GM23338 (cell line): ENCODE data around the gene SLC2A6. TPM values are rescaled to one million over a fixed set of nuclear protein-coding genes. Genes with fewer than 3 reads are reported as not detected.

Source experiments
- ATAC-seq: fragments of 200-7000 bp; cut with Tn5 transposase; 3 replicates; pipeline ENCODE4 v1.9.1; 2020
- DNase-seq: peaks from one replicate; pipeline ENCODE4 v3.0.0-alpha.2; 2015; ENCODE audit warnings: low spot score
- H2AFZ ChIP-seq: fragments of 200-600 bp; sonication (generic); 2 replicates; pipeline ENCODE4 v1.8.0; 2016; ENCODE audit warnings: antibody characterized with exemption, mild to moderate bottlenecking, moderate library complexity
- H3F3A ChIP-seq: fragments of 200-600 bp; sonication (generic); replicated peaks from 2 replicates; pipeline ENCODE4 v1.8.0; 2017; ENCODE audit warnings: antibody characterized with exemption, mixed run types, low read depth
- H3K27ac ChIP-seq: fragments of 200-600 bp; sonication (generic); 2 replicates; pipeline ENCODE4 v1.6.1; 2016; ENCODE audit warnings: low read depth
- H3K27me3 ChIP-seq: fragments of 200-600 bp; sonication (generic); 2 replicates; pipeline ENCODE4 v1.8.0; 2016; ENCODE audit warnings: mild to moderate bottlenecking, mixed run types, moderate library complexity; ENCODE audit not compliant: insufficient read depth
- H3K36me3 ChIP-seq: fragments of 200-600 bp; sonication (generic); 2 replicates; pipeline ENCODE4 v1.8.0; 2016; ENCODE audit warnings: mild to moderate bottlenecking; ENCODE audit not compliant: insufficient read depth
- H3K4me1 ChIP-seq: fragments of 200-600 bp; sonication (generic); 2 replicates; pipeline ENCODE4 v1.8.0; 2016; ENCODE audit warnings: mild to moderate bottlenecking, moderate library complexity; ENCODE audit not compliant: insufficient read depth
- H3K4me2 ChIP-seq: fragments of 200-600 bp; sonication (generic); 2 replicates; pipeline ENCODE4 v1.7.1; 2017; ENCODE audit warnings: mixed run types
- H3K4me3 ChIP-seq: fragments of 200-600 bp; sonication (generic); 2 replicates; pipeline ENCODE4 v1.6.1; 2016; ENCODE audit warnings: mixed run types
- H3K79me2 ChIP-seq: fragments of 200-600 bp; sonication (generic); replicated peaks from 2 replicates; pipeline ENCODE4 v1.8.0; 2017; ENCODE audit warnings: mild to moderate bottlenecking; ENCODE audit not compliant: insufficient read depth
- H3K9me2 ChIP-seq: fragments of 200-600 bp; sonication (generic); 2 replicates; pipeline ENCODE4 v1.8.0; 2017; ENCODE audit not compliant: insufficient read depth
- H4K20me1 ChIP-seq: fragments of 200-600 bp; sonication (generic); replicated peaks from 2 replicates; pipeline ENCODE4 v1.8.0; 2017; ENCODE audit warnings: mild to moderate bottlenecking; ENCODE audit not compliant: insufficient read depth
- H3K27ac Mint-ChIP-seq: 2 replicates; pipeline ENCODE4 v1.8.0; 2020; ENCODE audit warnings: inconsistent platforms, mild to moderate bottlenecking, moderate library complexity, mixed read lengths
- H3K27me3 Mint-ChIP-seq: 3 replicates; pipeline ENCODE4 v1.8.0; 2022; ENCODE audit warnings: low read depth, mild to moderate bottlenecking, moderate library complexity, mixed read lengths, inconsistent platforms; ENCODE audit not compliant: insufficient read depth, poor library complexity
- H3K36me3 Mint-ChIP-seq: 3 replicates; pipeline ENCODE4 v1.8.0; 2021; ENCODE audit warnings: low read depth, mild to moderate bottlenecking, inconsistent platforms, moderate library complexity, mixed read lengths
- H3K4me1 Mint-ChIP-seq: 3 replicates; pipeline ENCODE4 v1.8.0; 2020; ENCODE audit warnings: mild to moderate bottlenecking, inconsistent platforms, mixed read lengths
- H3K4me3 Mint-ChIP-seq: 3 replicates; pipeline ENCODE4 v1.8.0; 2021; ENCODE audit warnings: moderate library complexity, mild to moderate bottlenecking, inconsistent platforms, mixed read lengths
- H3K9me3 Mint-ChIP-seq: 3 replicates; pipeline ENCODE4 v1.8.0; 2020; ENCODE audit warnings: moderate library complexity, mild to moderate bottlenecking, inconsistent platforms, mixed read lengths
- CREB1 ChIP-seq: fragments of 250-450 bp; sonication (Bioruptor Pico); IDR thresholded peaks from 2 replicates; pipeline ENCODE4 v1.5.0; 2020; ENCODE audit warnings: low read depth, mild to moderate bottlenecking, moderate library complexity
- EZH2 ChIP-seq: fragments of 200-600 bp; sonication (generic); IDR thresholded peaks from one replicate; pipeline ENCODE4 v1.8.0; 2017; ENCODE audit warnings: antibody characterized with exemption, mild to moderate bottlenecking, low read depth; ENCODE audit not compliant: unreplicated experiment
- EZH2phosphoT487 ChIP-seq: fragments of 200-600 bp; sonication (generic); IDR thresholded peaks from one replicate; pipeline ENCODE4 v1.8.1; 2018; ENCODE audit warnings: antibody characterized with exemption; ENCODE audit not compliant: unreplicated experiment
- JUNB ChIP-seq: IDR thresholded peaks from one replicate; pipeline ENCODE4 v1.6.1; 2016; ENCODE audit warnings: antibody characterized with exemption; ENCODE audit not compliant: unreplicated experiment
- NANOG ChIP-seq: IDR thresholded peaks from 2 replicates; pipeline ENCODE4 v1.6.1; 2016; ENCODE audit warnings: antibody characterized with exemption, borderline replicate concordance
- POLR2AphosphoS5 ChIP-seq: IDR thresholded peaks from 2 replicates; pipeline ENCODE4 v1.6.1; 2016; ENCODE audit warnings: antibody characterized with exemption, low read depth
- STAT1 ChIP-seq: IDR thresholded peaks from one replicate; pipeline ENCODE4 v1.6.1; 2016; ENCODE audit warnings: antibody characterized with exemption; ENCODE audit not compliant: unreplicated experiment
- polyA plus RNA-seq: library from polyadenylated mRNA; unstranded; fragments of >200 nt; fragmentation: Nextera tagmentation; extraction: Ambion mirVana; gene quantifications from 2 replicates; pipeline ENCODE4 v1.2.1, GENCODE V29; 2016
- total RNA-seq: library from RNA; depleted of rRNA; stranded (reverse); fragments of >200 nt; shearing (Covaris generic); gene quantifications from 2 replicates; pipeline ENCODE4 v1.2.3, GENCODE V29; 2014
- TF ChIP-seq, protein P1 (sequence below): IDR thresholded peaks from 2 replicates; pipeline ENCODE4 v1.6.1; 2016; ENCODE audit warnings: antibody characterized with exemption
- TF ChIP-seq, protein P2 (sequence below), 2 experiments: fragments of 200-600 bp in 1 of 2; sonication (generic) in 1 of 2; conservative IDR thresholded peaks; 2 replicates each; pipeline versions ENCODE4 v1.5.1 to v1.6.1; 2016 to 2017; ENCODE audit warnings: antibody characterized with exemption in 2 of 2, low read depth in 2 of 2, mild to moderate bottlenecking in 2 of 2, moderate library complexity in 1 of 2
- TF ChIP-seq, protein P3 (sequence below): IDR thresholded peaks from one replicate; pipeline ENCODE4 v1.6.1; 2018; ENCODE audit warnings: antibody characterized with exemption; ENCODE audit not compliant: unreplicated experiment
- TF ChIP-seq, protein P4 (sequence below): fragments of 250-450 bp; sonication (Bioruptor Pico); IDR thresholded peaks from 2 replicates; pipeline ENCODE4 v1.5.0; 2020; ENCODE audit warnings: mild to moderate bottlenecking, moderate library complexity

Gene SLC2A6
- total and polyA plus RNA-seq, 2 experiments from 2014 or later: 17.5 to 39.3 TPM

DNA sequence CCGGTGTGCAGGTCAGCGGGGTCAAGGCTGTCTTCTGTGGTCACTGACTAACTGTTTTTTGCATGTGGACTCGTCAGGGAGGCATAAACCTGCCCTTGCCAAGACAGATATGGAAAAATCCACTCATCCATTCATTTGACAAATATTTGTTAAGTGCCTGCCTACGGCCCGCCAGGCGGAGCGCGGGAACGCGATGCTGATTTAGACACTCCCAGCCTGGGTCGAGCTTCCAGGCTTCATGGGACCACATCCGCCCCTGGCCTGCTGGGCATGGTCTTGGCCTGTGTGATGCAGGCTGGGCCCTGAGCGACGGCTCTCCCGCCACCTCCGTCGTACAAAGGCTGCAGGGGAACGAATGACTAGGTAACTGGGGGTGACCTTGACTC, 27.7 kb upstream of the SLC2A6 start:
- DNase-seq: no peak
- H3K9me2 ChIP-seq: no peaks in the 10 kb centered on the region
- Mint-ChIP-seq H3K27ac (no peak overlapping the region), H3K4me1 (peaks cover 18% of the 10 kb centered on the region), H3K36me3 (peaks cover 3% of the 10 kb centered on the region; the same call in 1 of the 3 replicates), H3K9me3 (peaks cover 19% of the 10 kb centered on the region), H3K27me3 (peaks cover 5% of the 10 kb centered on the region), H3K4me3 (no peak overlapping the region)
- no peaks in the 10 kb centered on the region for H3F3A ChIP-seq
- no peaks in the 10 kb centered on the region for H3K27me3 ChIP-seq
- no peak overlapping the region for H3K4me3 ChIP-seq
- TF ChIP-seq NANOG: no peak
- TF ChIP-seq STAT1: no peak
- TF ChIP-seq JUNB: no peak
- no peak for TF ChIP-seq CREB1
- TF ChIP-seq EZH2phosphoT487: no peak
- TF ChIP-seq EZH2: no peak
- TF ChIP-seq, protein P1, sequence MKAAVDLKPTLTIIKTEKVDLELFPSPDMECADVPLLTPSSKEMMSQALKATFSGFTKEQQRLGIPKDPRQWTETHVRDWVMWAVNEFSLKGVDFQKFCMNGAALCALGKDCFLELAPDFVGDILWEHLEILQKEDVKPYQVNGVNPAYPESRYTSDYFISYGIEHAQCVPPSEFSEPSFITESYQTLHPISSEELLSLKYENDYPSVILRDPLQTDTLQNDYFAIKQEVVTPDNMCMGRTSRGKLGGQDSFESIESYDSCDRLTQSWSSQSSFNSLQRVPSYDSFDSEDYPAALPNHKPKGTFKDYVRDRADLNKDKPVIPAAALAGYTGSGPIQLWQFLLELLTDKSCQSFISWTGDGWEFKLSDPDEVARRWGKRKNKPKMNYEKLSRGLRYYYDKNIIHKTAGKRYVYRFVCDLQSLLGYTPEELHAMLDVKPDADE: no peak
- no peak for TF ChIP-seq POLR2AphosphoS5
- TF ChIP-seq, protein P2, sequence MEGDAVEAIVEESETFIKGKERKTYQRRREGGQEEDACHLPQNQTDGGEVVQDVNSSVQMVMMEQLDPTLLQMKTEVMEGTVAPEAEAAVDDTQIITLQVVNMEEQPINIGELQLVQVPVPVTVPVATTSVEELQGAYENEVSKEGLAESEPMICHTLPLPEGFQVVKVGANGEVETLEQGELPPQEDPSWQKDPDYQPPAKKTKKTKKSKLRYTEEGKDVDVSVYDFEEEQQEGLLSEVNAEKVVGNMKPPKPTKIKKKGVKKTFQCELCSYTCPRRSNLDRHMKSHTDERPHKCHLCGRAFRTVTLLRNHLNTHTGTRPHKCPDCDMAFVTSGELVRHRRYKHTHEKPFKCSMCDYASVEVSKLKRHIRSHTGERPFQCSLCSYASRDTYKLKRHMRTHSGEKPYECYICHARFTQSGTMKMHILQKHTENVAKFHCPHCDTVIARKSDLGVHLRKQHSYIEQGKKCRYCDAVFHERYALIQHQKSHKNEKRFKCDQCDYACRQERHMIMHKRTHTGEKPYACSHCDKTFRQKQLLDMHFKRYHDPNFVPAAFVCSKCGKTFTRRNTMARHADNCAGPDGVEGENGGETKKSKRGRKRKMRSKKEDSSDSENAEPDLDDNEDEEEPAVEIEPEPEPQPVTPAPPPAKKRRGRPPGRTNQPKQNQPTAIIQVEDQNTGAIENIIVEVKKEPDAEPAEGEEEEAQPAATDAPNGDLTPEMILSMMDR (conservative IDR thresholded peaks at IDR 0.05; ENCODE audit: low read depth in 2 of 2): no peak
- TF ChIP-seq, protein P3, sequence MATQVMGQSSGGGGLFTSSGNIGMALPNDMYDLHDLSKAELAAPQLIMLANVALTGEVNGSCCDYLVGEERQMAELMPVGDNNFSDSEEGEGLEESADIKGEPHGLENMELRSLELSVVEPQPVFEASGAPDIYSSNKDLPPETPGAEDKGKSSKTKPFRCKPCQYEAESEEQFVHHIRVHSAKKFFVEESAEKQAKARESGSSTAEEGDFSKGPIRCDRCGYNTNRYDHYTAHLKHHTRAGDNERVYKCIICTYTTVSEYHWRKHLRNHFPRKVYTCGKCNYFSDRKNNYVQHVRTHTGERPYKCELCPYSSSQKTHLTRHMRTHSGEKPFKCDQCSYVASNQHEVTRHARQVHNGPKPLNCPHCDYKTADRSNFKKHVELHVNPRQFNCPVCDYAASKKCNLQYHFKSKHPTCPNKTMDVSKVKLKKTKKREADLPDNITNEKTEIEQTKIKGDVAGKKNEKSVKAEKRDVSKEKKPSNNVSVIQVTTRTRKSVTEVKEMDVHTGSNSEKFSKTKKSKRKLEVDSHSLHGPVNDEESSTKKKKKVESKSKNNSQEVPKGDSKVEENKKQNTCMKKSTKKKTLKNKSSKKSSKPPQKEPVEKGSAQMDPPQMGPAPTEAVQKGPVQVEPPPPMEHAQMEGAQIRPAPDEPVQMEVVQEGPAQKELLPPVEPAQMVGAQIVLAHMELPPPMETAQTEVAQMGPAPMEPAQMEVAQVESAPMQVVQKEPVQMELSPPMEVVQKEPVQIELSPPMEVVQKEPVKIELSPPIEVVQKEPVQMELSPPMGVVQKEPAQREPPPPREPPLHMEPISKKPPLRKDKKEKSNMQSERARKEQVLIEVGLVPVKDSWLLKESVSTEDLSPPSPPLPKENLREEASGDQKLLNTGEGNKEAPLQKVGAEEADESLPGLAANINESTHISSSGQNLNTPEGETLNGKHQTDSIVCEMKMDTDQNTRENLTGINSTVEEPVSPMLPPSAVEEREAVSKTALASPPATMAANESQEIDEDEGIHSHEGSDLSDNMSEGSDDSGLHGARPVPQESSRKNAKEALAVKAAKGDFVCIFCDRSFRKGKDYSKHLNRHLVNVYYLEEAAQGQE: no peak
- TF ChIP-seq, protein P4, sequence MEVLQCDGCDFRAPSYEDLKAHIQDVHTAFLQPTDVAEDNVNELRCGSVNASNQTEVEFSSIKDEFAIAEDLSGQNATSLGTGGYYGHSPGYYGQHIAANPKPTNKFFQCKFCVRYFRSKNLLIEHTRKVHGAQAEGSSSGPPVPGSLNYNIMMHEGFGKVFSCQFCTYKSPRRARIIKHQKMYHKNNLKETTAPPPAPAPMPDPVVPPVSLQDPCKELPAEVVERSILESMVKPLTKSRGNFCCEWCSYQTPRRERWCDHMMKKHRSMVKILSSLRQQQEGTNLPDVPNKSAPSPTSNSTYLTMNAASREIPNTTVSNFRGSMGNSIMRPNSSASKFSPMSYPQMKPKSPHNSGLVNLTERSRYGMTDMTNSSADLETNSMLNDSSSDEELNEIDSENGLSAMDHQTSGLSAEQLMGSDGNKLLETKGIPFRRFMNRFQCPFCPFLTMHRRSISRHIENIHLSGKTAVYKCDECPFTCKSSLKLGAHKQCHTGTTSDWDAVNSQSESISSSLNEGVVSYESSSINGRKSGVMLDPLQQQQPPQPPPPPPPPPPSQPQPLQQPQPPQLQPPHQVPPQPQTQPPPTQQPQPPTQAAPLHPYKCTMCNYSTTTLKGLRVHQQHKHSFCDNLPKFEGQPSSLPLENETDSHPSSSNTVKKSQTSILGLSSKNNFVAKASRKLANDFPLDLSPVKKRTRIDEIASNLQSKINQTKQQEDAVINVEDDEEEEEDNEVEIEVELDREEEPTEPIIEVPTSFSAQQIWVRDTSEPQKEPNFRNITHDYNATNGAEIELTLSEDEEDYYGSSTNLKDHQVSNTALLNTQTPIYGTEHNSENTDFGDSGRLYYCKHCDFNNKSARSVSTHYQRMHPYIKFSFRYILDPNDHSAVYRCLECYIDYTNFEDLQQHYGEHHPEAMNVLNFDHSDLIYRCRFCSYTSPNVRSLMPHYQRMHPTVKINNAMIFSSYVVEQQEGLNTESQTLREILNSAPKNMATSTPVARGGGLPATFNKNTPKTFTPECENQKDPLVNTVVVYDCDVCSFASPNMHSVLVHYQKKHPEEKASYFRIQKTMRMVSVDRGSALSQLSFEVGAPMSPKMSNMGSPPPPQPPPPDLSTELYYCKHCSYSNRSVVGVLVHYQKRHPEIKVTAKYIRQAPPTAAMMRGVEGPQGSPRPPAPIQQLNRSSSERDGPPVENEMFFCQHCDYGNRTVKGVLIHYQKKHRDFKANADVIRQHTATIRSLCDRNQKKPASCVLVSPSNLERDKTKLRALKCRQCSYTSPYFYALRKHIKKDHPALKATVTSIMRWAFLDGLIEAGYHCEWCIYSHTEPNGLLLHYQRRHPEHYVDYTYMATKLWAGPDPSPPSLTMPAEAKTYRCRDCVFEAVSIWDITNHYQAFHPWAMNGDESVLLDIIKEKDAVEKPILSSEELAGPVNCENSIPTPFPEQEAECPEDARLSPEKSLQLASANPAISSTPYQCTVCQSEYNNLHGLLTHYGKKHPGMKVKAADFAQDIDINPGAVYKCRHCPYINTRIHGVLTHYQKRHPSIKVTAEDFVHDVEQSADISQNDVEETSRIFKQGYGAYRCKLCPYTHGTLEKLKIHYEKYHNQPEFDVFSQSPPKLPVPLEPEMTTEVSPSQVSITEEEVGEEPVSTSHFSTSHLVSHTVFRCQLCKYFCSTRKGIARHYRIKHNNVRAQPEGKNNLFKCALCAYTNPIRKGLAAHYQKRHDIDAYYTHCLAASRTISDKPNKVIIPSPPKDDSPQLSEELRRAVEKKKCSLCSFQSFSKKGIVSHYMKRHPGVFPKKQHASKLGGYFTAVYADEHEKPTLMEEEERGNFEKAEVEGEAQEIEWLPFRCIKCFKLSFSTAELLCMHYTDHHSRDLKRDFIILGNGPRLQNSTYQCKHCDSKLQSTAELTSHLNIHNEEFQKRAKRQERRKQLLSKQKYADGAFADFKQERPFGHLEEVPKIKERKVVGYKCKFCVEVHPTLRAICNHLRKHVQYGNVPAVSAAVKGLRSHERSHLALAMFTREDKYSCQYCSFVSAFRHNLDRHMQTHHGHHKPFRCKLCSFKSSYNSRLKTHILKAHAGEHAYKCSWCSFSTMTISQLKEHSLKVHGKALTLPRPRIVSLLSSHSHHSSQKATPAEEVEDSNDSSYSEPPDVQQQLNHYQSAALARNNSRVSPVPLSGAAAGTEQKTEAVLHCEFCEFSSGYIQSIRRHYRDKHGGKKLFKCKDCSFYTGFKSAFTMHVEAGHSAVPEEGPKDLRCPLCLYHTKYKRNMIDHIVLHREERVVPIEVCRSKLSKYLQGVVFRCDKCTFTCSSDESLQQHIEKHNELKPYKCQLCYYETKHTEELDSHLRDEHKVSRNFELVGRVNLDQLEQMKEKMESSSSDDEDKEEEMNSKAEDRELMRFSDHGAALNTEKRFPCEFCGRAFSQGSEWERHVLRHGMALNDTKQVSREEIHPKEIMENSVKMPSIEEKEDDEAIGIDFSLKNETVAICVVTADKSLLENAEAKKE: no peak
- no peaks in the 10 kb centered on the region for H3K79me2 ChIP-seq
- H3K27ac ChIP-seq: no peak overlapping the region
- no peaks in the 10 kb centered on the region for H3K36me3 ChIP-seq
- H3K4me2 ChIP-seq: no peak overlapping the region
- H3K4me1 ChIP-seq: peaks cover 15% of the 10 kb centered on the region
- no peak overlapping the region for H2AFZ ChIP-seq
- no peaks in the 10 kb centered on the region for H4K20me1 ChIP-seq
- ATAC-seq: no peak
